ENCODE measurements around the gene MAML1.

The MAML1 gene

DNA sequence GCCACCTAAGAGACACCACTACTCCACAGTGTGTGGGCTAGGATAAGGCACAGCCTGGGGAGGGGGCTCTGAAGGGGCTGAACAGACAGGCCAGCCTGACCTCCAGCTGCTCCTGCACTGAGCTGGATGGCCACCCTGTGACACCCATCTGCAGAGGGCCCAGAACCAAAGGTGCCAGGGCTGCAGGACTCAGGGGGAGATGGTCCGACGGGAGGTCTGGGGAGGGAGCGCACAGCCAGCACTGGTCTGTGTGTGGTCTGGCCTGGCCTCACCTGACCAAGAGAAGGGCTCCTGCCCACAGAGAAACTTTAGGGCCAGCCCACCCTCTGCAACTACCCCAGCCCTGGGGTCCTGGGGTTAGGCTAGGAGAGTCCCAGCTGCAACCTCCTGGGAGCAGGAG lies 62.0 kb downstream of the MAML1 start:
- no peak for DNase-seq

DNA sequence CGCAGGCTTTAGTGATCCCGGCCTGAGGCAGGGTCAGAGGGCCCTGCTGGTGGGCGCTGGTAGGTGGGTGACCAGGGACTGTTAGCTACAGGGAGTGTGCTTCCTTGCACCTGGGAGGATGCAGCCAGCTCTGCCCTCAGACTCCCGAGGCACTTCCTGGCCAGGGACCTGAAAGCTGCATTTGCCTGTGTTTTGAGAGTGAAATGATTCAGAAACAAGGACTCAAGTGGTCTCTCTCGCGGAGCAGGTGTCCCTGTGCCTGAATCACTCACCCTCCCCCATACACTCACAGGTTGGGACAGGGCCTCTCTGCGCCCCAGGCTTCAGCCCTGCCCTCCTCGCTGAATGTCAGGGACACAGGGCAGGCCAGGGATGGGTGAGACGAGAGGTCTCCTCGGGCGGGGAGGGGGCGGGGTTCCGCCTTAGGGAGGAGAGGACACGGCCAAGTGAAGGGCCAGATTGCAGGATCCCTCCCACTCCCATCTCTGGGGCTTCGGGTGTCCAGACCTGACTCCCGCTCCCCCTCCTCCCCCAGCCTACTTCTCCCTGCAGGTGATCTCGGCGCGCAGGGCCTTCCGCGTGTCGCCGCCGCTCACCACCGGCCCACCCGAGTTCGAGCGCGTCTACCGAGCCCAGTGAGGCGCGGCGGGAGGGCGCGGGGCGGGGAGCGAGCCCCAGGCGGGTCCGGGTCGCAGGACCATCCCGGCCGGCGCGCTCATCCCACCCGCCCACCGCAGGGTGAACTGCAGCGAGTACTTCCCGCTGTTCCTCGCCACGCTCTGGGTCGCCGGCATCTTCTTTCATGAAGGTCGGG lies 62.6 kb downstream of the MAML1 start:
- no peak for DNase-seq

DNA sequence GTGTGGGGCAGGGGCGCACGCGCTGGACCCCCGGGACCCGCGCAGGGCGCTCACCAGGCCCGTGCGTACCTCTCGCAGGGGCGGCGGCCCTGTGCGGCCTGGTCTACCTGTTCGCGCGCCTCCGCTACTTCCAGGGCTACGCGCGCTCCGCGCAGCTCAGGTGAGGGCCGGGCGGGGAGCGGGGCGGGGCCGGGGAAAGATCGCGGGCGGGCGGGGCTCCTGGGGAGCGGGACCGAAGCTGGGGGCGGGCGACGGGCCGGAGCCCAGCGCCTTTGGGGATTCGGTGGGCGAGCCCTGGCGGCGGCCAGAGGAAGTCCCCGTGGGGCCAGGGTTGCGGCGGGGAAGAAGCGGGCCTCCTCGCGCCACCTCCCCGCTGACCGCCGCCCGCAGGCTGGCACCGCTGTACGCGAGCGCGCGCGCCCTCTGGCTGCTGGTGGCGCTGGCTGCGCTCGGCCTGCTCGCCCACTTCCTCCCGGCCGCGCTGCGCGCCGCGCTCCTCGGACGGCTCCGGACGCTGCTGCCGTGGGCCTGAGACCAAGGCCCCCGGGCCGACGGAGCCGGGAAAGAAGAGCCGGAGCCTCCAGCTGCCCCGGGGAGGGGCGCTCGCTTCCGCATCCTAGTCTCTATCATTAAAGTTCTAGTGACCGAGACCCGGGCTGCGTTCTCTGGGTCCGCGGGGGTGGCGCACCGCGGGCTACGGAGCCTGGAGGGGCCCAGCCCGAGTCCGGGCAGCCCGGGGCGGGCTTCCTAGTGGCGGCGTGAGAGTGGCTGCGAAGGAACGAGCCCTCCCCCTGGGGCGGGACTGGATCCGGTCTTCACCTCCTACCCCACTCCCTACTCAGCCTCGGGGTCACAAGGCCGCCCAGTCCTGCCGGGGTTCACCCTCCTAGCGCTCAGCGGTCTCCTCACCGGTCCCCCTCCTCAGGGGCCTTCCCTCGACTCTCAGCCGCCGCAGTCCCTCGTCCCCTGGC lies 63.5 kb downstream of the MAML1 start:
- DNase-seq: peak; percentile 61 to 63

GRCh38 chr5:179796877-179797608 lies 64.4 kb downstream of the MAML1 start:
- no peak for DNase-seq

DNA sequence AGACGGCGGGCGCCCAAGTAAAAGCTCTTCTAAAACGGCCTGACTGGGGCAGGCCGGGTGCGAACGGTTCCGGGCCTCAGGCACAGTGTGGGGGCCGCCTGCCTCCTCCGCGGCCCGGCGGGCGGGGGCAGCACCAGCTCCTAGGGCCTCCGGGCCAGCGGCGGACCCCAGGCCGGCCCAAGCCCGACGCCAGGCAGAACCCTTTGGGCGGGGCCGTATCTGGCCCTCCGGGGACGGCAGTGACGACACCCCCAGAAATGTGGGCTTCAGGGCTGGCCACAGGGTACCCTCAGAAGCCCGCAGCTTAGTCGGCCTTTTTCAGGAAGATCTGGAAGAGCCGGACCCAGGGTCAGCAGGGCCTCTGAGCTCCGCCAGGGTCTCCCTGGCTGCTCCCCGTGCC lies 65.1 kb downstream of the MAML1 start:
- no peak for DNase-seq

DNA sequence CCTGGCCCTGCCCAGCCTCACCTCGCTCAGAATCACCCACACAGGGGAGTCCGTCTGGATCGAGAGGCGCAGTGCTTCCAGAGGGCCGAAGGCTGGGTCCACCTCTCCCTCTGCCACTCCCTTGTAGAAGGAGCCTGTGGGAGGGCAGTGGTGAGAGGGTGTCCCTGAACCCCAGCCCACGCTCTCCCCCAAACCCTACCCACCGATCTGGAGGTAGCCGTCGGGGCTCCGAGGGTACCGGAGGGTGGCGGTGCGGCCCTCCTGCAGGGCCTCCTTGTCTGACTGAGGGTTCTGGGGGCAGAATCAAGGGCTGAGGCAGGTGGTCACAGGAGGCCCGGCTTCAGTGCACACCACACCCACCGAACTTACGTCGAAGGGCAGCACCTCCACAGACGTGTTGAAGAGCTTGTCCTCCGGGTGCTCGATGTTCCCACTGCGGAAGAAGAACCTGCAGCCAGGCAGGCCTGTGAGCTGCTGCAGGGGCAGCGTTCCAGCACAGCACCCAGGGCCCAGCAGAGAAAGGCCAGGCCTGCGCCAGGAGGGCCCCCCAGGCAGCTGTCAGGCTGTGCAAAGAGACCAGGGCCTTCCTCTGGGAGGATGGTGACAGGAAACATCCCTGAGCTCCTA lies 65.6 kb downstream of the MAML1 start:
- DNase-seq: no peak

DNA sequence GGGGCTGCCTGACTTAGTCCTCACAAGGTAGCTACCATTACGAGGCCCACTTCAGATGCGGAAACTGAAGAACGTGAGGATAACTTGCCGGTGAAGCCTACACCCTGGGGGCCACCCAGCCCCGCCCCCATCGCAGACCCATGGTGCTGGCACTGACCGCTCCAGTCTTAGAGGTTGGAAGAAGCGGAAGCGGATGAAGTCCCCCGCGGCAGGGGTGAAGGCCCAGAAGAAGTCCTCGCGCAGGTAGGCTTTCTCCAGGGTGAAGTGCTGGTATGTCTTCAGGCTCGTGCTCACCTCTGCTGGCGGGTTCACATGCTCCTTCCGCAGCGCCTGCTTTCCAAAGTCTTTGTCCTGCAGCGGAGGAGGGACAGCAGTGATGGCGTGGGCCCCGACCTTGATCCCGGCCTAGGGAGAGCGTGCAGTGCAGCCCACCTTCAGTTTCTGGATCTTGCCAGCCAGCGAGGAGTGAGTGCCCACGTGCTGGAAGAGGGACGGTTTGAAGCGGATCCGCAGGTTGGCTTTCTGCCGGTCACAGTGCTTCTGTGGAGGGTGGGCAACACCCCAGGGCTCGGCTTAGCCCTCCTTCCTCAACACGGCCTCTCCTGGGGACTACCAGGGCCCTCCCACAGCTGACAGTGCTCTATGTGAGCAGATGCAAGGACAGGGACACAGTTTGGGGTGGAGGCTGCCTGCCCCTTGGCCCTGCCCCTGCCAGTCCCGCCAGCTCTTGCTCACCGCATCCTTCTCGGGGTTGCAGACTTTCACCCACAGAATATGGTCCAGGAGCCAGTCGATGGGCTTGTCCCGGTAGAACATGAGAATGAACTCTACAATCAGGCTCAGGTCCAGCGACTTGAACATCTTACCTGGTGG lies 66.4 kb downstream of the MAML1 start:
- no peak for DNase-seq

GRCh38 chr5:179799644-179799973 lies 67.0 kb downstream of the MAML1 start:
- no peak for DNase-seq

DNA sequence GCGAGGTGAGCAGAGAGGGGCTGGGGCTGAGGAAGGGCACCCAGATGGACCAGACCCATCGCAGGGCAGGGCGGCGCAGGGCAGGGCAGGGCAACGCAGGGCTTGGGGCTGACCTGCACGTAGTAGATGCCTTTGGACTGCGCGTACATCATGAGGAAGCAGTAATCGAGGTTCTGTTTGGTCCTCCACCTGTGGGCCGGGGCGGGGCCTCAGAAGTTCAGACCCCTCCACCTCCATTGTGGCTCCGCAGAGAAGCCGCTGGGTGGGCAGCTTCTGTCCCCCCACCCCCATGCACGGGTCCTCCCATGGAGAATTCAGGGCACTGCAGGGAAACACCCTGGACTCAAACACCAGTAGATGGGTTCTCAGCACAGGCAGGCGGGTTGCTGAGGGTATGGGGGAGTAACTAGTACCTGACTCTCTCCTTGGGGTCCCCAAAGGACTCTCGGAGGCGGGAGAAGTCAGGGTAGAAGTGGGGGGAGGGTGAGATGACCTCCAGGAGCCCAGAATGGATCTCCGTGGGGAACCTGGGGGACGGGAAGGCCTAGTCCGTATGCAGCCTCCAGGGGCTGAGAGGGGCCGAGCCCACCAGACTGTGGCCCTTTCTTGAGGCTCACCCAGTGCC lies 67.6 kb downstream of the MAML1 start:
- DNase-seq: no peak

GRCh38 chr5:179800696-179801201 lies 68.1 kb downstream of the MAML1 start:
- no peak for DNase-seq

GRCh38 chr5:179801304-179802206 lies 68.9 kb downstream of the MAML1 start:
- peak; percentile 83 to 88 for DNase-seq

DNA sequence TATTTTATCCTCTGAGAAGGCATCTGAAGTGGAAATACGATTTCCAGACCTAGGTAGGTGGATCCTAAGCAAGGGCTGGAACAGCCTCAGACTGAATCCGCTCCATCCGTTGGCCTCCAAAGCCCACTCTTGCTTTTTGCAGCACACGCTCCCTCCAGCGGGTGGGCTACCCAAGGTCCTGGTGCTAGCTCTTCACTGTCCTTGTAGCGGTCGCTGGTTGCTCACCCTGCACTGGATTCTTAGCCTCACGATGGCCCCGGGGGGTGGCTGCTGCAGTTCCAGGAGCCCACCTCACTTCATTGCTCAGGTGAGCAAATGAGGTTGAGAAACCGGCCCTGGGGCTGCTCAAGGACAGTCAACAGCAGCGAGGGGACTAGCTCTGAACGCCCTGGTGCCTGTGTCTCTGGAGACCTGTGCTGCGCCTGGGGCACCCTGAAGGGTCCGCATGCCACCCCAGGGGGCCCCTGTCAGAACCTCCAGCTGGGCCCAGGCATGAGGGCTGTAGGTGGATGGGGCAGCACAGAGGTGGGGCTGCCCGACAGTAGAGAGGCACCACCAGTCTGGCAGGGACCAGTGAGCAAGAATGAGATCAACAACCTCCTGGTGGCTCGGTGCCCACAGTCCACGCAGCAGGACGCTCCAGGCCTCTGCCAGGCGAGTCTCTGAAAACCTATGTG lies 69.7 kb downstream of the MAML1 start:
- DNase-seq: no peak

GRCh38 chr5:179802950-179803562 lies 70.4 kb downstream of the MAML1 start:
- no peak for DNase-seq

- peak in 1 of 2 donors; percentile 58 for DNase-seq
Measured at GRCh38 chr5:179803651-179804554, 71.3 kb downstream of the MAML1 start.

- DNase-seq: no peak
Measured at GRCh38 chr5:179804555-179804947, 71.9 kb downstream of the MAML1 start.

DNA sequence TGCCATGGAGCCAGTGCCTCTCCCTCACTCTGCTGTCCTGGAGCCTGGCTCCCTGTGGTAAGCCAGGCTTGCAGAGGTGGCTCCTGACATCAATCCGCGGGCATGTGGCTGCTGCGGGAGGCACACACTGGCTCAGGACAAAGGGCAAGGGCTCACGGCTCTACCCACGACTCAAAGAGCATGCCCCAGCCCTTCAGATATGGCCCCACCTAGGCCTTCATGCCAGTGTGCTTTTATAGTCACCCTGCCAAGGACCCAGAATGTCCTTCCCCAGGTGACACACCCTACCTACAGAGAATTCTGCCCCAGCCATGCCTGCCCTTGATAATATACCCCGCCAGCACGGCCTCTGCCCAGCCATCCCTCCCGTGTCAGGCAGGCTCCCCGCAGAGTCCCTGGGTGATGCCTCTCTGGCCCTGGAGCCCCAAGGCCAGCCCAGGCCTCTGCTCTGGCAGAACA lies 72.5 kb downstream of the MAML1 start:
- DNase-seq: no peak

DNA sequence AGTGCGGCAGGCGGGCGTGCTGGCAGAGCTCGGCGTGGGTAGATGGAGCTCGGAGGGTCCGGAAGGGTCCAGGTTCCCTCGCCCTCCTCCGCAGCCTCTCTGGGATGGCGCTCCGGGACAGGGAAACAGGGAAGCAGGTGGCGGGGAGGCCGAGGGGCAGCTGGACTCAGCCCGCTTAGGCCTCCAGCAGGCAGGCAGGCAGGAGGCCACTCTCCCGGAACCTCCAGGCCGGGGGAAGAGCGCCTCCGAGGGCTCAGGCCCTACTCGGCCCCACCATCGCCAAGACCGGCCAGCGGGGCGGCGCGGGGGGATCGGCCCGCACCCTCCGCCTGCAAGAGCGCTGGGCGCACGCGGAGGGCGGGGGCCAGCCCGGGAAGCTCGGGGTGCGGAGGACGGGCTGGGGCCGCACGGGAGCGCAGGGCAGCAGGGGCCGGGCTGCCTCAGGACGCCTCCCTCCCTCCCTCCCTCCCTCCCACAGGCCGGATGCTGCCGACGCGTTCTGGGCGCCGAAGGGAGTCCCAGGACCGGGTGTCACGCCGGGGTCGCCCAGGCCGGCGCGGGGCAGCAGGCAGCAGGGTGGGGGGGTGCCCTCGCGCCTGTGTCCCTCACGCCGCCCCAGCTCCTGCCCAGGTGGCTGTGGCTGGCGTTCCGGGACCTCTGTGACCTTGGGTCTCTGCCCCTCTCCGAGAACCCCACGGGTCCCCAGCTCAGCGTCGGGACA lies 73.1 kb downstream of the MAML1 start:
- DNase-seq: no peak

Data from stimulated activated CD4-positive, alpha-beta T cell treated with anti-CD3 and anti-CD28 coated beads, Interleukin-2, amount 100 ng/mL, for 48 hours (primary cell).